HG02885 (cell line): Measurements from ENCODE around the gene PLPP2.
"Not testable (repeated sequence)": the region's sequence is repeated elsewhere in the genome, so short reads cannot be mapped to it uniquely, and the experiment has no call there.

Experiments used
- ATAC-seq: cut with Tn5 transposase; IDR thresholded peaks from one replicate; pipeline ENCODE4 v1.9.1; 2021; ENCODE audit warnings: mild to moderate bottlenecking; ENCODE audit not compliant: unreplicated experiment, poor library complexity

PLPP2 gene

GRCh38 chr19:277131-277530, 14.1 kb downstream of the PLPP2 start:
- ATAC-seq: no peak

- ATAC-seq: no peak
Observed at GRCh38 chr19:275958-276646, 15.1 kb downstream of the PLPP2 start.

GRCh38 chr19:275000-275399, 16.2 kb downstream of the PLPP2 start:
- ATAC-seq: no peak

GRCh38 chr19:273393-273792, 17.8 kb downstream of the PLPP2 start:
- no peak for ATAC-seq

- no peak for ATAC-seq
Observed at GRCh38 chr19:271856-272255, 19.3 kb downstream of the PLPP2 start.

GRCh38 chr19:270766-271318, 20.4 kb downstream of the PLPP2 start:
- not testable (repeated sequence) for ATAC-seq

- ATAC-seq: no peak
Observed at GRCh38 chr19:269241-269640, 22.0 kb downstream of the PLPP2 start.

- ATAC-seq: no peak
Observed at GRCh38 chr19:262125-262524, 29.1 kb downstream of the PLPP2 start.

GRCh38 chr19:256804-257203, 34.4 kb downstream of the PLPP2 start:
- not testable (repeated sequence) for ATAC-seq

GRCh38 chr19:252421-253186, 38.6 kb downstream of the PLPP2 start:
- ATAC-seq: not testable (repeated sequence)

- ATAC-seq: no peak
Observed at GRCh38 chr19:246551-246950, 44.7 kb downstream of the PLPP2 start.

- not testable (repeated sequence) for ATAC-seq
Observed at GRCh38 chr19:245900-246299, 45.3 kb downstream of the PLPP2 start.

GRCh38 chr19:245457-245856, 45.7 kb downstream of the PLPP2 start:
- ATAC-seq: no peak
